ENCODE data around the gene TAOK1.
A peak's percentile ranks its signal among the peaks of the same experiment; 100 is the strongest.
"Not testable (repeated sequence)": the region's sequence is repeated elsewhere in the genome, so short reads cannot be mapped to it uniquely, and the experiment has no call there.

TAOK1 gene

GRCh38 chr17:29389982-29390850 lies at the start of gene TAOK1:
Gene TAOK1, plus strand, starts transcription at chr17:29390363. Its CDS starts 61,186 bp downstream, at chr17:29451549.
- peak; percentile 80 for FAIRE-seq

DNA sequence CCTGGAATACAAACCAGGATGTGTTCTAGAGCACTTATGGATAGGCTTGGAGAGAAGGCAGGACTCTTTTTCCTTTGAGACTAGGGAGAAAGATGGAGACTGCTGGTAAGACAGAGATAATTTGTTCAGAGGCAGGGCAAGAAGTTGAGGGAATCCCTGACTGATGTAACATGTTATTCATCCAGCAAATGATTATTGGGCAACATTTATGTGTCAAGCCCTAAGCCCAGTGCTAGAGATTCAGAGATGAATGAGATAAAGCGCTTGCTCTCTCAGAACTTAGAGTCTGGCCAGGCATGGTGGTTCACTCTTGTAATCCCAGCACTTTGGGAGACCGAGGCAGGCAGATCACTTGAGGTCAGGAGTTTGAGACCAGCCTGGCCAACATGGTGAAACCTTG lies 48.4 kb upstream of the TAOK1 start:
- no peak for FAIRE-seq

GRCh38 chr17:29342158-29342765 lies 47.9 kb upstream of the TAOK1 start:
- no peak for FAIRE-seq

- no peak for FAIRE-seq
Measured at GRCh38 chr17:29344201-29344856, 45.8 kb upstream of the TAOK1 start.

GRCh38 chr17:29345066-29345465 lies 45.1 kb upstream of the TAOK1 start:
- no peak for FAIRE-seq

GRCh38 chr17:29345470-29345869 lies 44.7 kb upstream of the TAOK1 start:
- FAIRE-seq: not testable (repeated sequence)

DNA sequence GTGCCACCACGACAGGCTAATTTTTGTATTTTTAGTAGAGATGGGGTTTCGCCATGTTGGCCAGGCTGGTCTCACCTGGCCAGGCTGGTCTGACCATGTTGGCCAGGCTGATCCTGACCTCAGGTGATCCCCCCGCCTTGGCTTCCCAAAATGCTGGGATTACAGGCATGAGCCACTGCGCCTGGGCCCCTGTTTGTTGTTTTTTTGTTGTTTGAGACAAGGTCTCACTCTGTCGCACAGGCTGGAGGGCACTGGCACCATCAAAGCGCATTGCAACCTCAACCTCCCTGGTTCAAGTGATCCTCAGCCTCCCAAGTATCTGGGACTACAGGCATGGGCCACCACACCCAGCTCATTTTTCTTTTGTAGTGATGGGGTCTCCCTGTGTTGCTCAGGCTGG lies 43.7 kb upstream of the TAOK1 start:
- no peak for FAIRE-seq

DNA sequence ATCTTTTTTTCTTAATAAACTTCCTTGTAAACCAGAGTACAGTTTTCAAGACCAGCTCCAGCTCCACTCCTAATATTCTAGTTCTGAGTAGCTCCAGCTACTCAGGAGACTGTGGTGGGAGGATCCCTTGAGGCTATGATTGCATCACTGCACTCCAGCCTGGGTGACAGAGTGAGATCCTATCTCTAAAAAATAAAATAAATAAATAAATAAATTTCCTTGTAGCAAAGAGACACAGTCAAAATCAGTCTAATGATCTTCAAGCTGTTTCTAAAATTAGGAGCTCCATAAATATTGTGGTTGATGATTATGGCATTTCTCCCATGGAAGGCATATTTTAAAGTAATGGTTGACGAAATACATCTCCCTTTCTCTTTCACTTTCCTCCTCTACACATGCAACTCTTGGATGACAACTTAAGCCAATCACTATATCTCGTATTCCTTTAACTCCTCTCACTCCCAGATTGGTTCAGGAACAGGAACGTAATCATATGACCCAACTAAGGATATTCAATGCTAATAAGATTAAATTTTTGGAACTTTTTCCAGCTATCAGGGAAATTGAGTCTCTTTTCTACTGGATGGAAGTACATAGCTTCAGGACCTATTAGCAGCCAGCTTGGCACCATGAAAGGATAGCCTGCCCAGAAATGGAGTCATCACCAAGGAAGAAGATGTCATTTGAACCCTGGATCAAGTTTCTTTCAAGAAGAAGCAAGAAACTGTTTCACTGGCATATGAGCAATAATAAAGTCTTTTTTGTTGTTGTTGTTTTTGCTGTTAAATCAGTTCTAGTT lies 42.1 kb upstream of the TAOK1 start:
- FAIRE-seq: no peak

GRCh38 chr17:29349409-29349808 lies 40.8 kb upstream of the TAOK1 start:
- no peak for FAIRE-seq

DNA sequence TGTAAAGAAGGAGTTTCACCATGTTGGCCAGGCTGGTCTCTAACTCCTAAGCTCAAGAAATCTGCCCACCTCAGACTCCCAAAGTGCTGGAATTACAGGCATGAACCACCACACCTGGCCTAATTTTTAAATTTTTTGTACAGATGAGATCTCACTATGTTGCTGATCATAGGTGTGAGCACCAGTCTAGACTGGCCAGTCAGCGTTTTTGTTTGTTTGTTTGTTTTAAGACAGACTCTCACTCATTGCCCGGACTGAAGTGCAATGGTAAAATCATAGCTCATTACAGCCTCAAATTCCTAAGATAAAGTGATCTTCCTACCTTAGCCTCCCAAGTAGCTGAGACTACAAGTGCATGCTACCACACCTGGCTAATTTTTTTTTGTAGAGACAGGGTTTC lies 38.0 kb upstream of the TAOK1 start:
- no peak for FAIRE-seq

DNA sequence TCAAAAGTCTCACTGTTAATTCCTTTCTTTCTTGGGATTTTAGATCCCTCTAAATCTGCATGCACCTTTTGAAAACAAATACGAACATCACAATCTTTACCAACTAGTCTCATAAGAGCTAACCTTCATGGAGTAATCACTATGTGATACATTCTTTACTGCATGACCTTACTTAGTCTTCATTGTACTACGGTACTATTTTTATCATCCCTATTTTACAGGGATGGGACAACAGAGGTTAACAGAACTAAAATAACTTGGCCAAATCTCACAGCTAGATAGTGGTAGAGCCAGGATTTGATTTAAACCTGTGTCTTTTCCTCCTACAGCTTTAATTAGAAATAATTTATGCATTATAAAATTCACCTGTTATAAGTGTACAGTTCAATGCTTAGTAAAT lies 32.9 kb upstream of the TAOK1 start:
- no peak for FAIRE-seq

- FAIRE-seq: no peak
Measured at GRCh38 chr17:29357821-29358232, 32.3 kb upstream of the TAOK1 start.

GRCh38 chr17:29358416-29358815 lies 31.7 kb upstream of the TAOK1 start:
- no peak for FAIRE-seq

- FAIRE-seq: no peak
Measured at GRCh38 chr17:29359777-29360176, 30.4 kb upstream of the TAOK1 start.

DNA sequence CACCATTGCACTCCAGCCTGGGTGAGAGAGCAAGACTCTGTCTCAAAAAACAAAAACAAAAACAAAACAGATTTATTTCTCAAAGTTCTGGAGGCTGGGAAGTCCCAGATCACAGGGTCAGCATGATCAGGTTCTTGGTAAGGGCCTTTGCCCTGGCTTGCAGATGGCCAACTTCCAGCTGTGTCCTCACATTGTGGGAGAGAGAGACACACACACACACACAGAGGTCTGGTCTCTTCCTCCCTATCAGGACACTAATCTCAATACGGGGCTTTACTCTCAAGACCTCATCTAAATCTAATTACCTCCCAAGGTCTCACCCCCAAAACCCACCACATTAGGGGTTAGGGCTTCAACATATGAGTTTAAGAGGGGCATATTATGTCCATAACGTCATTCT lies 26.4 kb upstream of the TAOK1 start:
- FAIRE-seq: no peak

DNA sequence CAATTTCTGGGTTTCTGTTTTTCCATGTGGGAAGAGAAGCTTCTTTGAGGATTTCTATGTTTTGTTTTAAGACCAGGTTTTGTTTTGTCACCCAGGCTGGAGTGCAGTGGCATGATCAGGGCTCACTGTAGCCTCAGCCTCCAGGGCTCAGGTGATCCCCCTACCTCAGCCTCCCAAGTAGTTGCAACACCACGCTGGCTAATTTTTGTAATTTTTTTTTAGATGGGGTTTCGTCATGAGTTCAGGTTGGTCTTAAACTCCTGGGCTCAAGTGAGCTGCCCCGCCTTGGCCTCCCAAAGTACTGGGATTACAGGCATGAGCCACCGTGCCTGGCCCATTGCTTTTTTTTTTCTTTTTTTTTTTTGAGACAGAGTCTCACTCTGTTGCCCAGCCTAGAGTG lies 25.5 kb upstream of the TAOK1 start:
- FAIRE-seq: no peak

DNA sequence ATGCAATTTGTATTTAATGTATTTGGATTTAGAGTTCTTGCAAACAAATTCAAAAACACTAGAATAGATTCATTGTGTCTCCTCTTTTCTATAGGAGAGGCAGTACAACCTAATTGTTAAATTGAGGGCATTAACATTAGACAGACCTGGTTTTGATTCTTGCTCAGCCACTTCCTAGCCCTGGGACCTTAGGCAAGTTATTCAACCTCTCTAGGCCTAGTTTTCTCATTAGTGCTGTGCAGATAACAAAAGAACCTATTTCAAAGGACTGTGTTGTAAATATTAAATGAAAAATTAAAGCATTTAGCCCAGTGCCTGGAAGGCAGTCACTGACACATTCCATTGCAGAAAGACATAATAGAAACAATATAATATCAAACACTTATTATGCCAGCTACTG lies 22.0 kb upstream of the TAOK1 start:
- FAIRE-seq: no peak

GRCh38 chr17:29368926-29369325 lies 21.2 kb upstream of the TAOK1 start:
- FAIRE-seq: no peak

GRCh38 chr17:29369831-29370735 lies 20.1 kb upstream of the TAOK1 start:
- peak; percentile 94 for FAIRE-seq

- FAIRE-seq: no peak
Measured at GRCh38 chr17:29376667-29377270, 13.4 kb upstream of the TAOK1 start.

- FAIRE-seq: no peak
Measured at GRCh38 chr17:29378500-29378899, 11.7 kb upstream of the TAOK1 start.

Data from A204.1 (cell line).